UCSD-AML1 (cell line): ENCODE data around the gene PRICKLE2.
"Not testable (repeated sequence)": the region's sequence is repeated elsewhere in the genome, so short reads cannot be mapped to it uniquely, and the experiment has no call there.

ENCODE experiments used
- DNase-seq: peaks from one replicate; lab custom pipeline; 2025; ENCODE audit not compliant: unreplicated experiment; lab: John Stamatoyannopoulos, UW

Gene PRICKLE2

DNA sequence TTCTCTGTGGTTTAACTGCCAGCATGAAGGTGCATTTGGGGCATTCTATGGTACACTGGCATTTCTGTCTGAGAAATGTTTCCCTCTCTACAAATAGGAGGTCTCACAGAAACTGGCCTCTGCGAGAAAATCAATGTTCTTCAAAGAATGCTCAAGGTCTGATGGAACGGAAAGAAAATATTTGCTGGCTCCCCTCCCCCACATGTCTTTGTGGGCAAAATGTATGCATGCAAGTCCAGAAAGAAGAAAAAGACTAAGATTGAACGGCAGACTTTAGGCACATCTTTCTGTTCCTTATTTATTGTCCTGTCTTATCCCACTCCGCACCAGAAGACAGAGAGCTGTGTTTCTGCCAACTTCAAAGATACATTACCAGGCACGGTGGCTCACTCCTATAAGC lies 118.1 kb downstream of the PRICKLE2 start:
- DNase-seq: no peak

DNA sequence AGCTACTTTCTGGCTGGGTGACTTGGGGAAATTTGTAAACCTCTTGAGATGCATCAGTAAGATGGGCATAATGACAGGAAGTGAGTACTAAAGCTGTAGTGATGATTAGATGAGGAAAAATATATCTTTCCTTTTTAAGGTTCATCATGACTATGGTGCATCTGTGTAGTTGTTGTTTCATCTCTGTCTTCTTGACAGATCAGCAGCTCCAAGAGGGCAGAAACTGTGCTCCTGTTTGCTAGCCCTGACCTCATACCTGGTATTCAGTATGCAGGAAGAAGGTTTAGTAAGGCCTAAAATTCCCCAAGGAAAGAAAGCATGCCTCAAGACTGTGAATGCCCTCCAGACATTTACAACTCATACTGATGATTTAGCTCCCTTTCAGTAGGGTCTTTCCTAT lies 119.5 kb downstream of the PRICKLE2 start:
- no peak for DNase-seq

DNA sequence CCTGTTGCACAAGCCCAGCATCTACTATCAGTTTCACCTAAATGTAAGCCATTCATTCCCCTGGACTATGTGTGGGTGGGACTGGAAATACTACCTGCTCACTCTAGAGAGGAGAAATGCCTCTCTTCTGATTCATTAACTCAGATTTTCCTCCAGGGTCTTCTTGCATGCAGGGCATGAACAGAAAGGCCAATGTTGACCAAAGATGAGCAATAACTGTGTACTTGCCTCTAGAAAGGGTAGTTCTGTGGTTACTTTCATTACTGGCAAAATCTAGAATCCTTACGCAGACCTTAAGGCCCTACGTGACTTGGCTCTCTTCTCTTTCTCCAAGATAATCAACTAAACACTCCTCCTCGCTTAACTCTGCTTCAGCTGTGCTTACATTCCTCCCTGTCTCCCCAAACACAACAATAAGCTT lies 120.6 kb downstream of the PRICKLE2 start:
- no peak for DNase-seq

DNA sequence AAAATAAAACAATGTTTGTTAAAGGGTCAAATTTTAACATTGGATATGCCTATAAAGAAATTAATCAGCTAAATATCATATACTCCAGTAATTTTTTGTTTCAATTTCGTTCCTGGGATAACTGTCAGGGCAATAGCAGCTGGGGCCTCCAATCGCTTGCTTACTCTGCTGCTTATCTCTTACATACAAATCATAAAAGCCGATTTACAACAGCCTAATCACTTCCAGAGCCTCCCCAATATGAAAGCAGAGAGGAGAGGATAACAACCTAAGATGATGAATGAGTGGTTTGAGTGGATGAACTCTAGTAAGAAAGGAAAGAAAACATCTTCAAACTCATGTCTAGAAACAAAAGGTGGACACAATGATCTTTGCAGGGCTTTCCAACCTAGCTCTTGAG lies 121.3 kb downstream of the PRICKLE2 start:
- DNase-seq: no peak

DNA sequence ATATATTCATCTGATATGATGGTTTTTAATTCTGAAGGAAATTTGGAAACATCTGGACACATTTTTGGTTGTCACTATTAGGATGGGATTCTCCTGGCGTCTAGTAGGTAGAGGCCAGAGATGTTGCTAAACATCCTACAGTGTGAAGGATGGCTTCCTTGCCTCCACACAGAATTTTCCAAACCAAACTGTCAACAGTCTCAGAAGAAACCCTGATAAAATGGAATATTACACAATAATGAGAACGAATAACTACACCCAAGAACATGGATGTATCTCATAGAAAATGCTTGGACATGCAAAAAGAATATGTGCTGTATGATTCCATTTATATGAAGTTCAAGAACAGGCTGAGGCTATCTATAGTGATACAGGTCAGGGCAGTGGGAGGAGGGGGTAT lies 122.1 kb downstream of the PRICKLE2 start:
- no peak for DNase-seq

DNA sequence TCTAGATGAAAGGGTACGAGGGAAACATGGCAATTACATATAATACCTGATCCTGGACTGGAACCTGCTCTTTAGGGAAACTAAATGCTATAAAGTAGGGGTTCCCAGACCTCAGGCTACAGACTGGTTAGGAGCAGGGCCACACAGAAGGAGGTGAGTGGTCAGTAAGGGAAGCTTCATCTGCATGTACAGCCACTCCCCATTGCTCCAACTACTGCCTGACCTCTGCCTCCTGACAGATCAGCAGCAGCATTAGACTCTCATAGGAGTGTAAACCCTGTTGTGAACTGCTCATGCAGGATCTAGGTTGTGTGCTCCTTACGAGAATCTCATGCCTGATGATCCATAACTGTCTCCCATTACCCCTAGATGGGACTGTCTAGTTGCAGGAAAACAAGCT lies 123.1 kb downstream of the PRICKLE2 start:
- DNase-seq: no peak

DNA sequence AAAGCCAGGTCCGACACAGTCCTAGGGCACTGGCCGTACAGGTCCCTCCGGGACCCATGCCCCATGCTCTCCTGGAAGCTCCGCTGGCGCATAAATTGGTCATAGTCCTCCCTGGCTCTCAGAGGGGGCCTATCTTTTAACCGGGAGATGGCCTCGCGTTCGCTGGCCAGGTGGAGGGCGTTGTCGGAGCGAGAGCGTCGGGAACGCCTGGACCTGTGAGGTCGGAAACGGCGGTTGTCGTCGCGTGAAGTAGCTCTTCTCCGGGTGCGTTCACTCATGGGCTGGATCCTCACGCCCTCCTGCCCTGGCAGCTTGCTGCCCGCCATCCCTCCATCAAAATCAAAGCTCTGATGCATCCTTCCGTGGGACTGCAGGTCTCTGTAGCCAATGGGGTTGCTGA lies 126.0 kb downstream of the PRICKLE2 start:
- DNase-seq: no peak

DNA sequence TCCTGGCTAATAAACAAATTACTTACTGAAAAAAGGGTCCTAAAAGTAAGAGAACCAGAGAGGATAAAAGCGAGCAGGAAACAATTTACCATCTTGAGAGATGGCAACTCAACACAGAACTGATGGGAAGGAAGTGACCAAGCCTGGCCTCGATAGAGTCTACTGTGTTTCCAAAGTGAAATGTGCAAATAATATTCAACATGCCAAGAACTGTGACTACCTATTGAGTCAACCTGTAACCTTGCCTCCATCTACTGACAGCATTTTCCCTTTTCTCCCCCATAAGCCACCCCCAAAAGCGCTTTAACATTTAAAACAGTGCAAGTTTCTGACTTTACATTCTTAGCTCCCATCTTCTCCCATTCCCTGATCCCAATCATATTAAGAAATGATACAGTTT lies 126.6 kb downstream of the PRICKLE2 start:
- DNase-seq: no peak

DNA sequence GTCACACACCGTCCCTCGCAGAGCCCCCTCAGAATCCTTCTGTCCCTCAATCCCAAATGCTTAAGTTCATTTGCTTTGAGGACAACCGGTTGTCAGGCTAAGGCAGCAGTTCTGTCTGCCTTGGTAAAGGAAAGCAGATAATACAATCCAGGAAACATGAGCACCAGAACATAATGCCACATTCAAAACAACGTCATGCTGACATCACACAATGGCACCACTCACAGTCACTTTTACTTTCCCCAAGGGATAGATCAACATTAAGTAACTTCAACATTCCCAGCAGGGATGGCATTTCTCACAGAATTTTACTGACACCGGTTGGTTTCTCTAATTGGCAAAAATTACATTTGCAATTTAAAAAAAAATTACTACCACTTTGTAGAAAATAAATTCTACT lies 127.3 kb downstream of the PRICKLE2 start:
- no peak for DNase-seq

DNA sequence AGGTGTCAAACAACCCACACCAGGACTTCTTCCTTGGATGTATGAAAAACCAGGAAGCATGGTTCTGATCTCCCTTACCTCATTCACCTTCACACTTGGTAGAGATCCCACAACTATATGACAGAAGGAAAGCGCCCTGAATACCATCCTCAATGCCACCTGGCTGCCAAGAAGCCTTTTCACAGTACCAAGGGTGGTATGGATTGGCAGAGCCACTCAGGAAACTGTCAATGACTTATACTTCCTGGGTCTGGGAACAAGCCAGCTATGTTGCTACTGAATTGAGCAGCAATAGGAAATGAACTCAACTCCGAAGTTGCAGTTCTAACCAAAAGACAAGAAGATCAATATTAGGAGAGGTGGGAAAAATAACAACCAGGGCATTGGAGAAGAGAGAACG lies 129.5 kb downstream of the PRICKLE2 start:
- DNase-seq: no peak

DNA sequence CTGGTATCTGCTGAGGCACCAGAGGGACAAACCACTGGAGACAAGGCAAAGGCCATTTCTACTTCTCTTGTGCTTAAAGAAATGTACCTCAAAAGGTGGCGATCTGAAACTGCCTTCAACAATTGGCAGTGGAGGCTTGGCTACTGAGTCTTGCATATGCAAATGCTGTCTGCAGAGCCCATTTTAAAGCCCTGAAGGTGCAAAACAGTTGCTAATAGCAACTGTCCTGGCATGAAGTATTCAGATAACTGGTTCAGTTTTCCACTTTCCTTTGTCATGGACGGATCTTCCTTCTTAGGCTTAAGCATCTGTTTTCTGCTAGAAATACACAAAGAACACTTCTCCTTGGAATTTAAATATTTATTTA lies 130.6 kb downstream of the PRICKLE2 start:
- DNase-seq: no peak

DNA sequence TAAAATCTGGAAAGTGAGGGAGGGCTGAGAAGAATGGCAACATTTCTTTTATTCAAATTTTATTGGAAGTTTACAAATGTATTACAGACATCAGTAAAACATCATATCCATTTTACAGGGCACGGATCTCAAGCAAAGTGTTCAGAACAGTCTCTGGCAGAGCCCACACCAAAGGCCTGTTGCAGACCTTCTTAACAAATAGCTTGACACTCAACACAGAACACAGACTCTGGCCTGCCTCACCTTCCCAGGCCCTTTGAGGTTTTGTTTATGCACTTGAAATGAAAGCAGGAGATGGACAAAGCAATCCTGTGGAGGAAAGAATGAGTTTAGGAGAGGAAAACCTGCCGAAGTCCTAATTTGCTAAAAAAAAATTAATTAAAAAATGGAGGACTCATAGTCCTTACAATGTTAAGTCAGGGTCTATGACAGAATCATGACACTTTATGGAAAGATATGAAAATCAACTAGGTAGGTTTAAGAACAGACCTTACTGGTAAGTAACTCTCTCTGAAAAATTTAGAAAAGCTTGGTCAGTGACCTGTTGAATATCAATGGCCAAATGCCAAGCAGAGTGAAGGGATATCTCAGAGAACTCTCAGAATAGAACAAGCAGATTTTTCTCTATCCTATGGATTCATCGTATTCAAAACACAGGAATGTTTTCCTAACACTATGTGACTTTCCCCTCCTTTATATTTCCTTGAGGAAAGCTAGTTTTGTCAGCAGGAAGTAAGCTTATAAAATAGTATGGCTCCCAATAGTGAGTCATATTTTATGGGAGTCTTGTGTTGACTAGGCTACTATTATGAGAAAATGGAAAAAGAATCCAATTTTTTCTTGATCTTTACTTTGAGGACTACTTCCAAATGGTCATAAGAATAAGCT lies 131.2 kb downstream of the PRICKLE2 start:
- DNase-seq: no peak

DNA sequence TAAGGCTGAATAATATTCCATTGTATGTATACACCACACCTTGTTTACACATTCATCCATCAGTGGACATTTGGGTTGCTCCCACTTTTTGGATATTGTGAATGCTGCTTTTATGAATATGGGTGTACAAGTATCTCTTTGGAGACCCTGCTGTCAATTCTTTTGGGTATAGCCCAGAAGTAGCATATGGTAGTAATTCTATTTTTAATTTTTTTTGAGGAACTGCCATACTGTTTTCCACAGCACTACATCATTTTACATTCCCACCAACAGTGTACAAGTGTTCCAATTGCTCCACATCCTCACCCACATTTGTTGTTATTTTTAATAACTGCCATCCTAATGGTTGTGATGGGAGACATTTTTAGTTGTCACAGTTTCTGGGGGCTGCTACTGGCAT lies 132.1 kb downstream of the PRICKLE2 start:
- no peak for DNase-seq

DNA sequence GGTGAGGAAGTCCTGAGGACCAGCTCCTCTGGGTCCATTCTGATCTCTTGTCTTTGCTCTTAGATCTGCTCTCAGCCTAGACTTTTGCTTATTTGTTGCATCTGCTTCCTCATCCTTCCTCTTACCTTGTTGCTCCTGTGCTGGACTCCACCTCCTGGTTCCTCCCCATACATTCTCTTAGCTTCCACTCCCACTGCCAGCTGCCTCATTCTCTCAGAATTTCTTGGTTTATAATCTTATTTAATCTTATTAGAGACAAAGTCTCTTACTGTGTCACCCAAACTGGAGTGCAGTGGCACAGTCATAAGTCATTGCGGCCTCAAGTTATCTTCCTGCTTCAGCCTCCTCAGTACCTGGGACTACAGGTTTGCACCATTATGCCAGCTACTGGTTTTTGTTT lies 133.8 kb downstream of the PRICKLE2 start:
- DNase-seq: no peak

DNA sequence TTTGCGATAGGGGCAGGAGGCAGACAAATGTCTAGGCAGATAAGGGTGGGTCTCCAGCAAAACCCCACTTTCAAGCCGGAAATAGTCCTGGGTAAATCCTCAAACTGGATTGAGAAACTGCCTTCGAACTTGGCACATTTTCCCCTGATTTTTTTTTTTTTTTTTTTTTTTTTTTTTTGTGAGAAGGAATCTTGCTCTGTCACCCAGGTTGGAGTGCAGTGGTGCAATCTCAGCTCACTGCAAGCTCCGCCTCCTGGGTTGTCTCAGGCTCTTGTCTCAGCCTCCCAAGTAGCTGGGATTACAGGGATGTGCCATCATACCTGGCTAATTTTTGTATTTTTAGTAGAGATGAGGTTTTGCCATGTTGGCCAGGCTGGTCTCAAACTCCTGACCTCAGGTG lies 135.9 kb downstream of the PRICKLE2 start:
- not testable (repeated sequence) for DNase-seq

DNA sequence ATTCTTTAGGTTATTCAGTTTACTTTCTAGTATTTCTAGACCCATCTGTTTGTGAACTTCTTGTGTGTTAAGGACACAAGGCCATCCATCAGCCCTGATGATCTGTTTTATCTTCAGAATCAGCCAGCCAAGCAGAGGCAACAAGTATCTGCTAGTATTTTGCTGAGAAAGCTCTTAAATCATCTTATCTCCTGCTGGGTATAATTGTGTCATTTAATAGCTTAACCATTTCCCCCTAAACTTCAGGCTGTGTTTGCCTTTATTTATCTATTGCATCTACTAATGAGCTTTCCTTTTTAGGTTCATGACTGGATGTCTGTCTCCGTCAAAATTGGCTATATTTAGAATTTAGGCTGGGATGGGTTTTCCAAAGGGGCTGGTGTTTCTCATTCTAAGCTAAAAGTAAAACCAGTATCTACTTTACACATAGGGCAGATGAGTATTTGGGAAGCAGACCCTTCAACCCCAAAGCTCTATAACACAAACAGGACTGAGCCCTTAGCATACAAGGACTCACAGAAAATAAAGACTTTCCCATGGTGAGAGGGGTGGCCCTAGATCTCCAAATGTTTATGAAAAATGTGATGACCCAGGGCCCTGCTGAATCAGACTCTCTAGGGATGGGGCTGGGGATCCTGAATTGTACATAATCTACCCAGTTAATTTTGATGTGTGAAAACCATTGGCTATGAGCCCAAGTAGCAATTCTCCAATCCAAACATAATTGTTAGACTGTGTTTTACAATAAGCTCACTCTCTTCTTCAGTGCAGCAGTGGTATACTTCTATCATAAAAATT lies 136.7 kb downstream of the PRICKLE2 start:
- no peak for DNase-seq

DNA sequence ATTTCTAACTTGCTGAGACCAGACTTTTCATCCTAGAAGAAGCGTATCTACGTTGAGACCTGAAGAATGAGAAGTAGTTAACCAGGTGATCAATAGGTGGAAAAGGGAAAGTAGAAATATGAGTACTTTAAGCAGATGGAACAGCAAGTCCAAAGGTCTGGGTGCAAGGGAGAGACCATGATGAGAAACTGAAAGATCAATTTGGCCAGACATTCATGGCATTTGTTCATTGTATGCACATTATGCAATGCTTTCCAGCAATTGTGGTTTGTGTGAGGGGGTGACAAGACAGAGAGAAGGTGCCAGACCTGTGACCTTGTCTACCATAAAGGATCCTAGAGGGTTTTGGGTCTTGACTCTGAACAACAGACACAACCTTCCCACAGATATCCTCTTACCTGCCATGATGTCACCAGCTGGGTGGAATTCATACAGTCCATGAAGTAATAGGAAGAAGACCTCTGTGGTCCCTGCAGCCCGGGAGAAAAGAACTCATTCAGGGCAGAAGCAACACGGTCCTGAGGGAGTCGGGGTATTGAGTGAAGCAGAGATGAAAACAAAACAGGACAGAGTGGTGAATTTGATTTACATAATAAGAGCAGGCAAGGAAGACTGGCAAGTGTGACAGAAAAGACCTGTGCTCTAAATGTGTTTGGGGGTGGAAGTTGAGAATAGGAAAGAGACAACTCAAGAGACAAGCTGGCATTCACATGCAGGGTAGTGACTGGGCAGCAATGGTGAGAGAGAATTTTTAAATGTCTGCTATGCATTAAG lies 138.6 kb downstream of the PRICKLE2 start:
- DNase-seq: no peak

DNA sequence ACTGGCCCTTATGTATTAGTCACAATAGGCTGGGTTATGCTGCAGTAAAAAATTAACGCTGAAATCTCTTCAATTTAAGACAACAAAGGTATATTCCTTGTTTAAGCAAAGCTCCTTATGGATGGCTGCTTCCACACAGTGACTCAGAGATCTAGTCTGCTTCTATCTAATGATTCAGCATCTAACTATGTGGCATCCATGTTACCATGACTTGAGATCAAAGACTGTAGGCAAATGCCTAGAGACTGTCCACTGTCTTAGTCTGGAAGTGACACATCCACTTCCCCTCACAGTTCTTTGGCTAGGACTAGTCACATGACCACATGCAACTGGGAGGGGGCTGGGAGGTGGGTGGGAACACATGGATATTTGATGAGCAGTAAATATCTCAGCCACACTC lies 140.6 kb downstream of the PRICKLE2 start:
- DNase-seq: no peak

DNA sequence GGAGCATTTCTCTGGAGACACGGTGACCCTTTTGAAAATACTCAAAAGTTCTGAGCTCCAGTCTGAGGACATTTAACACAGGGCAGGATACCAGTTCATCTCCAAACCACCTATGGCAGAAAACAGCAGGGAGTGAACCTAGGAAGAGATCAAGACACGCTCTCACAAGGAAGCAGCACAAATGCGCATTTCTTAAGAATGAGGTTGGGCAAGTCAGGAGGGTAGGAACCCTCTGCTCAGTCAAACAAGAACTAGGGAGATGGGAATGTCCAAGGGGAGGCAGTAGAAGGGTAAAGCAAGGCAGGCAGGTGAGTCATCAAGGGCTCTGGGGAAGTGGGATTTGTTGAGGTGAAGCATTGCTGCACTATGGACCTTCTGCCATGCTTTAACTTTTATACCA lies 141.7 kb downstream of the PRICKLE2 start:
- DNase-seq: no peak

DNA sequence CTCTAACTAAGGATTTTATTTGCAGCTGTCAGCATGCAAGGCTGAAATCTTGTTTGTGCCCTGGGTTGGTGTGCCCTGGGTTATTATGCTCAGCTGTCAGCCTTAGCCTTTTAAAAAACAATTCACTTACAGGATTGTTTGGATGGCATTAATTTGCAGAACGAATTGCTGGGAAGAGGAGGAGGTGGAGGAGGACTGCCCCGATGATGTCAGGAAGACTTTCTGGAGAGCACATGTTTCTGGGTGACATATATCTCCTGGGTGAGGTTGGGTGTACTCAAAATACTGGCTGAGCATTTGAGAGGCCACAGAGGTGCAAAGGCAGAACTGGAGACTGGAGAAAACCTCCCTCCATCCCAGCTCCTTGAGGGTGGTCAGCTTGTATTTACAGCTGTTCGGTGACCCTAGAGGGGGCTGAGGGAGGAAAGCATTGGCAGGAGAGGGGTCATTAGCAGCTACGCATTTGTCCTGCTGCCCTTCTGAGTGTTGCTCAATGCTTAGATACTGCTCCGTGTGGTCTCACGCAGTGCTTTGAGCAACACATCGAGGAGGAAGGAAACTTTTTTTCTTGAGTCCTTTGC lies 142.2 kb downstream of the PRICKLE2 start:
- no peak for DNase-seq

DNA sequence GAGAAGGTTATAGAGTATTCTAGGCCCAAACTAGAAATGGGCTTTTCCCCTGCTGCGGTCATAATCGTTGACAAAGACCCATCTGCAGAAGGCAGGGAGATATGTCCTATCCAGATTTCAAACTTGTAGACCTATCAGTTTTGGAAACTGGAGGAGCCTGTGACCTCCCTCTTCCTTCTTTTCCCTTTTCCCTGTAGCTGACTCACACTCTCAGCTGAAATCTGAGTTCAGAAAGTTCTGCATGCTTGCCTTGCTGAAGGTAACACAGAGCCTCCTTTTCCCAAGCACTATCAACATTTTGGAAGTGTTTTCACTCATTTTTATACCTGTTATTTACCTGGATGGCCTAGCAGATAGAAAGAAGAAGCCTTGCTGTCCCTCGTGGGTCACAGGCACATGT lies 142.9 kb downstream of the PRICKLE2 start:
- no peak for DNase-seq
